Heart right ventricle (tissue), 16 donors: Measurements from ENCODE around the gene PACS2. TPM values are rescaled to one million over a fixed set of nuclear protein-coding genes. Genes with fewer than 3 reads are reported as not detected.

Experiments used
- ATAC-seq, 8 donors: fragments of 200-7000 bp; cut with Tn5 transposase; one replicate each; pipeline ENCODE4 v1.9.1; 2020; ENCODE audit warnings: mild to moderate bottlenecking in 8 of 8, moderate library complexity in 8 of 8, moderate number of reproducible peaks in 1 of 8
- DNase-seq, 2 donors: peaks; one replicate each; pipeline ENCODE4 v3.0.0-alpha.2; 2020
- H3K27ac ChIP-seq, 10 donors: fragments of 200-600 bp; sonication (generic) in 2 of 10; one replicate each; pipeline versions ENCODE4 v1.5.0 to v1.8.0; 2020 to 2022; ENCODE audit warnings: mild to moderate bottlenecking in 3 of 10
- H3K27me3 ChIP-seq, 7 donors: fragments of 200-600 bp; one replicate each; pipeline ENCODE4 v1.8.0; 2021 to 2022; ENCODE audit warnings: mild to moderate bottlenecking in 2 of 7
- H3K36me3 ChIP-seq, 9 donors: fragments of 200-600 bp; sonication (generic) in 1 of 9; one replicate each; pipeline versions ENCODE4 v1.5.0 to v1.8.0; 2020 to 2022; ENCODE audit warnings: mild to moderate bottlenecking in 2 of 9
- H3K4me1 ChIP-seq, 9 donors: fragments of 200-600 bp; sonication (generic) in 1 of 9; one replicate each; pipeline versions ENCODE4 v1.5.0 to v1.8.0; 2020 to 2022; ENCODE audit warnings: mild to moderate bottlenecking in 4 of 9
- H3K4me3 ChIP-seq, 10 donors: fragments of 200-600 bp; sonication (generic) in 2 of 10; one replicate each; pipeline versions ENCODE4 v1.5.0 to v1.8.0; 2020 to 2022; ENCODE audit warnings: mild to moderate bottlenecking in 7 of 10, moderate library complexity in 2 of 10
- H3K9me3 ChIP-seq, 11 donors: fragments of 200-600 bp in 10 of 11; sonication (generic) in 2 of 11; one replicate each; pipeline versions ENCODE4 v1.5.0 to v1.8.0; 2013 to 2022; ENCODE audit warnings: mild to moderate bottlenecking in 2 of 11, control low read depth in 1 of 11, moderate library complexity in 1 of 11
- CTCF ChIP-seq, 9 donors: fragments of 200-600 bp; sonication (generic) in 2 of 9; IDR thresholded peaks; one replicate each; pipeline versions ENCODE4 v1.5.0 to v1.8.0; 2021 to 2022; ENCODE audit warnings: antibody characterized with exemption in 9 of 9, mild to moderate bottlenecking in 5 of 9, moderate library complexity in 1 of 9
- WGBS, 2 donors: extraction: QIAGEN DNeasy Blood & Tissue Kit; methylation state at CpG; one replicate each; pipeline ENCODE4 v1.1.7; 2013; ENCODE audit warnings: inconsistent platforms in 1 of 2; 5-methylcytosine and 5-hydroxymethylcytosine counted together
- intact Hi-C, 10 donors: fragments of 100-400 bp; cut with DNase I; formaldehyde crosslinking; loops; one replicate each; pipeline versions ENCODE4 v1.11.1 to v1.14.2; 2022
- polyA plus RNA-seq, 2 donors: library from polyadenylated mRNA; stranded (reverse); fragments of 200-250 nt; gene quantifications; one replicate each; pipeline ENCODE4 v1.2.3, GENCODE V29; 2013
- total RNA-seq, 10 donors: library from RNA; stranded (reverse); fragmentation: NEBNext Ultra II Directional in 3 of 10; extraction: Animal tissue kit (Norgen Biotek cat#: 25700) in 3 of 10; gene quantifications; one replicate each; pipeline versions ENCODE4 v1.2.1 to v1.2.4, GENCODE V29; 2021 to 2023
- donor health status: Arrhythmogenic right ventricular cardiomyopathy.
- donor health status: ischemic (EF 13 %, LVEDD 7.1; RV severe dilation, severe dysfunction).
- donor health status: healthy with polysubstance abuse.
- donor health status: DM: no; HTN: yes; CAD: no.
- donor health status: DM: no; HTN: no; CAD: no.
- donor health status: ischemic (EF 25% LVEDD 6.9; RV normal size, moderate dysfunction).
- donor health status: ischemic (EF 25% LVEDD 5.7; RV mildly dilated, moderate dysfunction).
- donor health status: healthy.
- donor health status: DM: yes; HTN: yes; CAD: no.
- donor health status: Ischemic cardiomyopathy.
- donor health status: ischemic (EF 35%, LVEDD 5.7; RV mildly dilated, moderate dysfunction).
- donor health status: nonischemic (EF 11% LVEDD 7.7; RV severe dilation, severe dysfunction).
- donor health status: DM: yes; HTN: yes; CAD: no.
- donor health status: PGD.
- donor health status: ischemic (EF 29% LVEDD 5.4; RV normal size, mild dysfunction).
- donor health status: nonischemic (EF 23%, LVEDD 6.1; RV moderate dilation, normal function).

The PACS2 gene
- total and polyA plus RNA-seq, 12 donors = 41.8 to 123 (median 54.6) TPM

GRCh38 chr14:105427412-105427811, 112.9 kb downstream of the PACS2 start:
- Histone ChIP-seq H3K36me3 (peaks cover 0 to 32% (median 6%) of the 10 kb centered on the region in 9 donors), H3K27ac (no peak overlapping the region), H3K4me1 (peaks cover 0 to 36% (median 20%) of the 10 kb centered on the region in 9 donors), H3K4me3 (no peak overlapping the region), H3K9me3 (peaks cover 0 to 24% (median 4%) of the 10 kb centered on the region in 11 donors), H3K27me3 (no peaks in the 10 kb centered on the region)
- WGBS, 2 donors = 97 to 98% methylated on average over 10 of the region's 10 CpGs
- intact Hi-C loops = no loop called here
- ATAC-seq (no peak), DNase-seq (no peak)
- no peak for TF ChIP-seq CTCF (IDR thresholded peaks at IDR 0.05)

GRCh38 chr14:105427936-105428485, 113.5 kb downstream of the PACS2 start:
- Histone ChIP-seq H3K27ac (no peak overlapping the region), H3K36me3 (peaks cover 0 to 32% (median 6%) of the 10 kb centered on the region in 9 donors), H3K27me3 (no peaks in the 10 kb centered on the region), H3K4me3 (no peak overlapping the region), H3K4me1 (peaks cover 0 to 30% (median 14%) of the 10 kb centered on the region in 9 donors), H3K9me3 (peaks cover 0 to 24% (median 4%) of the 10 kb centered on the region in 11 donors)
- no peak for DNase-seq
- intact Hi-C loops = no loop called here
- ATAC-seq = no peak
- WGBS, 2 donors = 94% methylated on average over 9 of the region's 9 CpGs
- no peak for TF ChIP-seq CTCF (IDR thresholded peaks at IDR 0.05)

GRCh38 chr14:105430042-105430441, 115.5 kb downstream of the PACS2 start:
- no peak for TF ChIP-seq CTCF (IDR thresholded peaks at IDR 0.05)
- 71 to 77% methylated on average over 6 of the region's 6 CpGs for WGBS, 2 donors
- peaks cover 0 to 25% (median 6%) of the 10 kb centered on the region in 9 donors for H3K36me3 ChIP-seq
- no peak overlapping the region for H3K4me3 ChIP-seq
- no peaks in the 10 kb centered on the region for H3K27me3 ChIP-seq
- H3K9me3 ChIP-seq = peaks cover 0 to 24% (median 4%) of the 10 kb centered on the region in 11 donors
- peaks cover 0 to 24% (median 10%) of the 10 kb centered on the region in 9 donors for H3K4me1 ChIP-seq
- H3K27ac ChIP-seq = peak overlapping the region in 6 of 10 donors; percentile 2 to 52 (median 30)
- no peak for DNase-seq
- ATAC-seq = peak in 7 of 8 donors; percentile 31 to 67 (median 51)
- intact Hi-C loops = loop anchor here in 1 of 10 donors (10.0 kb wide), 1 partner anchor 55 kb away; no protein-coding TSS in a partner anchor

DNA sequence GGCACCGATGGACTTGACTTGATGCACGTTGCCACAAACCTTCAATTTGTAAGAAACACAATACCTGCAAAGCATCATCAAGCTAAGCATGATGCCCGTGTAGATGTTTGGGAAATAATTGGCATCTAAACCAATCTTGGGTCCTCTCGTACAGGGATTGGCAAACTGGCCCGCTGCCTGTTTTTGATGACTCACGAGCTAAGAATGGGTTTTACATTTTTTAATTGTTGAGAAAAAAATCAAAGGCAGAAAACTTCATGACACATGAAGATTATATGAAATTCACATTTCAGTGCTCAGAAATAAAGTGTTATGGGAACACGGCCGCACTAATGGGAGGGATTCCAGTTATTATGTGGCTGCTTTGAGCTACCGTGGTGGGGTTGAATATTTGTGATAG, 116.0 kb downstream of the PACS2 start:
- 64 to 71% methylated on average over 9 of the region's 9 CpGs for WGBS, 2 donors
- Histone ChIP-seq H3K4me3 (no peak overlapping the region), H3K27ac (peak overlapping the region in 4 of 10 donors; percentile 11 to 52 (median 28)), H3K27me3 (no peaks in the 10 kb centered on the region), H3K9me3 (peaks cover 0 to 27% (median 4%) of the 10 kb centered on the region in 11 donors), H3K4me1 (peaks cover 0 to 24% (median 10%) of the 10 kb centered on the region in 9 donors), H3K36me3 (peaks cover 0 to 23% (median 6%) of the 10 kb centered on the region in 9 donors)
- no peak for TF ChIP-seq CTCF (IDR thresholded peaks at IDR 0.05)
- intact Hi-C loops = loop anchor here in 1 of 10 donors (10.0 kb wide), 1 partner anchor 56 kb away; no protein-coding TSS in a partner anchor
- DNase-seq = no peak
- no peak for ATAC-seq
